Measurements from ENCODE around the gene GRIA1. TPM values are rescaled to one million over a fixed set of nuclear protein-coding genes. Genes with fewer than 3 reads are reported as not detected.

Gene GRIA1
- total and polyA plus RNA-seq, 2 of the 4 experiments (the other 2 are of a cell fraction): 0.48 to 1.3 TPM

DNA sequence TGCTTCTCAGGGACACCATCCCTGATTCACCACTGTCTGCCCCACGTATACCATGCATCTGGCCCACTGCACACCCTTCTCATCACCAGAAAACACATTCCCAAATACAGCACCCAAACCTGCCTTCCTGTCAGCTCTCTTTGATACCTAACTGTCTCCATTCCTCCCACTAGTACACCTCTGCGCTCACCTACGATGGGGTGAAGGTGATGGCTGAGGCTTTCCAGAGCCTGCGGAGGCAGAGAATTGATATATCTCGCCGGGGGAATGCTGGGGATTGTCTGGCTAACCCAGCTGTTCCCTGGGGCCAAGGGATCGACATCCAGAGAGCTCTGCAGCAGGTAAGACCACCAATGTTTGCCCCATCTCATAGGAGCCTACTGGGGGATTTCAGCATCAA lies 186.4 kb downstream of the GRIA1 start:
- Histone ChIP-seq H3K4me1 (ENCODE audit: control insufficient read depth, insufficient read depth, low read length) (0 out of 2 replicates have a peak, but pooled peaks cover 2% of the 10 kb centered on the region), H3K36me3 (ENCODE audit: control insufficient read depth, insufficient read depth, low read length) (no peaks in the 10 kb centered on the region), H3K27me3 (ENCODE audit: control insufficient read depth, insufficient read depth, low read length) (no peaks in the 10 kb centered on the region), H3K18ac (ENCODE audit: low read depth, low read length) (no peak overlapping the region), H3K79me1 (ENCODE audit: low read depth in 1 of 2, low read length in 2 of 2) (no peaks in the 10 kb centered on the region), H3K27ac (ENCODE audit: insufficient read depth, low read length) (no peak overlapping the region), H2BK20ac (ENCODE audit: low read depth, low read length) (no peak overlapping the region), H2BK120ac (ENCODE audit: low read depth, low read length) (no peak overlapping the region), H3K4me2 (ENCODE audit: low read depth, low read length) (no peak overlapping the region), H3K14ac (replicated peaks; ENCODE audit: low read depth, low read length) (no peak overlapping the region), H2AK9ac (replicated peaks; ENCODE audit: low read depth, low read length, poor library complexity) (no peak overlapping the region), H3K56ac (ENCODE audit: extremely low read depth, insufficient read depth, low read length) (no peak overlapping the region), H3K4me3 (ENCODE audit: insufficient read depth, low read depth, low read length) (no peak overlapping the region), H2AFZ (replicated peaks; ENCODE audit: low read length, poor library complexity) (peak overlapping the region; percentile 17), H3K9me1 (ENCODE audit: insufficient read depth, low read length) (no peaks in the 10 kb centered on the region), H2BK5ac (ENCODE audit: low read depth, low read length, poor library complexity, severe bottlenecking) (no peak overlapping the region), H3K4ac (ENCODE audit: low read depth, low read length) (no peak overlapping the region), H4K91ac (ENCODE audit: insufficient read depth, low read depth, low read length) (no peak overlapping the region), H2BK15ac (ENCODE audit: low read depth, low read length) (no peak overlapping the region), H4K20me1 (ENCODE audit: insufficient read depth, low read length) (no peaks in the 10 kb centered on the region), H3K23ac (ENCODE audit: low read depth, low read length) (no peak overlapping the region), H3K9ac (ENCODE audit: low read depth, low read length) (no peak overlapping the region), H4K8ac (ENCODE audit: low read depth in 2 of 2, low read length in 2 of 2) (no peak overlapping the region), H2AK5ac (ENCODE audit: low read depth, low read length) (no peak overlapping the region), H3K9me3 (ENCODE audit: control insufficient read depth, insufficient read depth, low read length) (no peaks in the 10 kb centered on the region), H4K5ac (ENCODE audit: low read depth, low read length) (no peak overlapping the region)
- dilution Hi-C loops (cut with HindIII; ENCODE audit: low sequenced_read_pairs, unreplicated experiment): no loop called here
- WGBS, 2 experiments (ENCODE audit: extremely low coverage in 2 of 2, insufficient read length in 1 of 2): no CpG with 5 or more reads among the region's 7 CpGs
- ChIA-PET CTCF (no interaction called here), POLR2A (ENCODE audit: unreplicated experiment) (no interaction called here)
- DNase-seq (no peak), ATAC-seq (ENCODE audit: low read depth) (no peak)
- no TSS peak for BruUV-seq (replicated peaks)
- intact Hi-C loops (cut with micrococcal nuclease): no loop called here
- in situ Hi-C loops (cut with MboI; ENCODE audit: low sequenced_read_pairs): no loop called here
- TF ChIP-seq CEBPB (IDR thresholded peaks at IDR 0.05; ENCODE audit: low read depth, low read length) (no peak), RAD21 (IDR thresholded peaks at IDR 0.05; ENCODE audit: low read length) (no peak)
